Neural cell (in vitro differentiated cells): ENCODE measurements around the gene ARHGEF16. TPM values are rescaled to one million over a fixed set of nuclear protein-coding genes. Genes with fewer than 3 reads are reported as not detected.

Experiments used
- H2AFZ ChIP-seq: fragments of 200-600, 300-800 bp; sonication (generic), shearing (Covaris generic); 2 replicates; pipeline ENCODE4 v1.6.0; 2014; ENCODE audit warnings: low read depth, mild to moderate bottlenecking, antibody characterized with exemption, low read length, moderate library complexity
- H3F3A ChIP-seq: fragments of 200-600 bp; shearing (Covaris generic); 2 replicates; pipeline ENCODE4 v1.6.1; 2016; ENCODE audit warnings: mild to moderate bottlenecking, moderate library complexity, mixed read lengths, antibody characterized with exemption, low read length; ENCODE audit not compliant: insufficient read depth, poor library complexity, severe bottlenecking
- H3K27ac ChIP-seq: fragments of 200-600, 300-800 bp; sonication (generic), shearing (Covaris generic); 2 replicates; pipeline ENCODE4 v1.5.1; 2014; ENCODE audit warnings: mild to moderate bottlenecking, low read length, moderate library complexity
- H3K27me3 ChIP-seq: fragments of 300-800, 200-600 bp; sonication (generic), shearing (Covaris generic); 2 replicates; pipeline ENCODE4 v1.6.0; 2014; ENCODE audit warnings: mild to moderate bottlenecking, low read depth, low read length, moderate library complexity; ENCODE audit not compliant: insufficient read depth
- H3K36me3 ChIP-seq: fragments of 300-800, 200-600 bp; sonication (generic), shearing (Covaris generic); 2 replicates; pipeline ENCODE4 v1.5.1; 2014; ENCODE audit warnings: mild to moderate bottlenecking, antibody characterized with exemption, low read length, moderate library complexity; ENCODE audit not compliant: insufficient read depth
- H3K4me2 ChIP-seq: fragments of 300-800, 200-600 bp; sonication (generic), shearing (Covaris generic); 2 replicates; pipeline ENCODE4 v1.6.0; 2014; ENCODE audit warnings: mild to moderate bottlenecking, low read length
- H3K4me3 ChIP-seq: fragments of 300-800, 200-600 bp; sonication (generic), shearing (Covaris generic); 2 replicates; pipeline ENCODE4 v1.5.1; 2014; ENCODE audit warnings: mild to moderate bottlenecking, low read length, moderate library complexity
- H3K79me2 ChIP-seq: fragments of 200-600 bp; shearing (Covaris generic); replicated peaks from 2 replicates; pipeline ENCODE4 v1.6.0; 2014; ENCODE audit warnings: mild to moderate bottlenecking, low read length, moderate library complexity; ENCODE audit not compliant: insufficient read depth
- H3K9ac ChIP-seq: fragments of 300-800, 200-600 bp; sonication (generic), shearing (Covaris generic); 2 replicates; pipeline ENCODE4 v1.6.1; 2016; ENCODE audit warnings: mild to moderate bottlenecking, low read length, mixed read lengths
- H3K9me2 ChIP-seq: fragments of 200-600 bp; shearing (Covaris generic); 2 replicates; pipeline ENCODE4 v1.6.1; 2016; ENCODE audit warnings: mild to moderate bottlenecking, low read length, mixed read lengths; ENCODE audit not compliant: insufficient read depth
- H3K9me3 ChIP-seq: fragments of 200-600, 300-800 bp; sonication (generic), shearing (Covaris generic); 2 replicates; pipeline ENCODE4 v1.6.1; 2016; ENCODE audit warnings: mild to moderate bottlenecking, mixed run types, low read length, moderate library complexity, mixed read lengths
- H4K20me1 ChIP-seq: fragments of 200-600 bp; shearing (Covaris generic); 2 replicates; pipeline ENCODE4 v1.6.1; 2016; ENCODE audit warnings: mild to moderate bottlenecking, mixed run types; ENCODE audit not compliant: insufficient read depth
- CTCF ChIP-seq: fragments of 450-650 bp; IDR thresholded peaks from 2 replicates; pipeline ENCODE4 v1.5.1; 2014; ENCODE audit warnings: antibody characterized with exemption, mild to moderate bottlenecking, moderate library complexity; ENCODE audit not compliant: poor library complexity, severe bottlenecking
- EP300 ChIP-seq: fragments of 450-650 bp; conservative IDR thresholded peaks from 2 replicates; pipeline ENCODE4 v1.6.1; 2014; ENCODE audit warnings: antibody characterized with exemption, mild to moderate bottlenecking, moderate library complexity; ENCODE audit not compliant: poor library complexity, severe bottlenecking
- EZH2 ChIP-seq: fragments of 200-600, 300-800 bp; shearing (Covaris generic), sonication (generic); IDR thresholded peaks from 2 replicates; pipeline ENCODE4 v1.6.1; 2014; ENCODE audit warnings: antibody characterized with exemption, low read length, borderline replicate concordance, mild to moderate bottlenecking; ENCODE audit not compliant: insufficient read depth, poor library complexity, severe bottlenecking
- MXI1 ChIP-seq: fragments of 450-650 bp; conservative IDR thresholded peaks from 2 replicates; pipeline ENCODE4 v1.6.1; 2014; ENCODE audit warnings: antibody characterized with exemption, mild to moderate bottlenecking; ENCODE audit not compliant: poor library complexity, severe bottlenecking
- POLR2AphosphoS5 ChIP-seq: IDR thresholded peaks from 2 replicates; pipeline ENCODE4 v1.6.1; 2012
- RAD21 ChIP-seq: fragments of 450-650 bp; conservative IDR thresholded peaks from 2 replicates; pipeline ENCODE4 v1.6.1; 2014; ENCODE audit warnings: antibody characterized with exemption, mild to moderate bottlenecking, moderate library complexity
- SMC3 ChIP-seq: fragments of 450-650 bp; conservative IDR thresholded peaks from 2 replicates; pipeline ENCODE4 v1.6.1; 2014; ENCODE audit warnings: antibody characterized with exemption, mild to moderate bottlenecking, moderate library complexity; ENCODE audit not compliant: poor library complexity
- TAF1 ChIP-seq: IDR thresholded peaks from 2 replicates; pipeline ENCODE4 v1.6.1; 2012; ENCODE audit warnings: low read depth
- polyA plus RNA-seq: library from polyadenylated mRNA; depleted of rRNA; stranded (reverse); fragments of >200 nt; gene quantifications from 2 replicates; pipeline ENCODE4 v1.2.3, GENCODE V29; 2014
- TF ChIP-seq, protein P1 (sequence below): IDR thresholded peaks from 2 replicates; pipeline ENCODE4 v1.6.1; 2012; ENCODE audit warnings: borderline replicate concordance

Gene ARHGEF16
- polyA plus RNA-seq, 1 donor from 2014 or later, result 0.64 TPM

DNA sequence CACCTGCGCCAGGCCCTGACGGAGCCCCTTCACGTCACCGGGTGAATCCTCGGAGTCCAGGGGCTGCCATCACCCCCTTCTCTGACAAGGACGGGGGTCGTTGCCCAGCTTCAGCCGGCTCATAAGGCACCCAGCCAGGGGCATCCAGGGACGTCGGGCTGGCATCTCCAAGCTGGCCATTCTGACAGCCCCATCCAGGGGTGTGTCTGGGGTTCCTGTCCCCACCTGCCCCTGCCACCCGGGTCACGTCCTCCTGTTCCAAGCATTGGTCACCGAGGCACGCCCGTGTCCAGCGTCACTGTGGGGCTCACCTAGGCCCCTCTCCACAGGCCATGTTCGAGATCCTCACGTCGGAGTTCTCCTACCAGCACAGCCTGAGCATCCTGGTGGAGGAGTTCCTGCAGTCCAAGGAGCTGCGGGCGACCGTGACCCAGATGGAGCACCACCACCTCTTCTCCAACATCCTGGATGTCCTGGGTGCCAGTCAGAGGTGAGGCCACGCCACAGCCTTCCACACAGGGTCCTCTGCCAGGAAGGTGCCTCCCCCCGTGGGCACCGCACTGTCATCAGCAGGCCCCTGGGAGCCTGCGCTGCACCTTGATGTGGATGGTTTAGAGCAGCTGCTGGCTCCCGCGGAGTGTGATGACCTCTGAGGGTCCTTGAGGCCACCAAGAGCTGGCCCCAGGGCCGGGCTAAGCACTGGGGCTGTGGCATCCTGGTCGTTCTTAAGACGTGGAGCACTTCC lies 14.8 kb downstream of the ARHGEF16 start:
- H3K9me2 ChIP-seq, result no peaks in the 10 kb centered on the region
- H3K9me3 ChIP-seq, result no peaks in the 10 kb centered on the region
- no peaks in the 10 kb centered on the region for H3F3A ChIP-seq
- H3K36me3 ChIP-seq, result no peaks in the 10 kb centered on the region
- H2AFZ ChIP-seq, result no peak overlapping the region
- H3K4me3 ChIP-seq, result no peak overlapping the region
- H4K20me1 ChIP-seq, result no peaks in the 10 kb centered on the region
- TF ChIP-seq TAF1 (no peak), CTCF (no peak), SMC3 (no peak), EP300 (no peak), EZH2 (no peak), RAD21 (no peak), POLR2AphosphoS5 (no peak), MXI1 (no peak)
- TF ChIP-seq, protein P1, sequence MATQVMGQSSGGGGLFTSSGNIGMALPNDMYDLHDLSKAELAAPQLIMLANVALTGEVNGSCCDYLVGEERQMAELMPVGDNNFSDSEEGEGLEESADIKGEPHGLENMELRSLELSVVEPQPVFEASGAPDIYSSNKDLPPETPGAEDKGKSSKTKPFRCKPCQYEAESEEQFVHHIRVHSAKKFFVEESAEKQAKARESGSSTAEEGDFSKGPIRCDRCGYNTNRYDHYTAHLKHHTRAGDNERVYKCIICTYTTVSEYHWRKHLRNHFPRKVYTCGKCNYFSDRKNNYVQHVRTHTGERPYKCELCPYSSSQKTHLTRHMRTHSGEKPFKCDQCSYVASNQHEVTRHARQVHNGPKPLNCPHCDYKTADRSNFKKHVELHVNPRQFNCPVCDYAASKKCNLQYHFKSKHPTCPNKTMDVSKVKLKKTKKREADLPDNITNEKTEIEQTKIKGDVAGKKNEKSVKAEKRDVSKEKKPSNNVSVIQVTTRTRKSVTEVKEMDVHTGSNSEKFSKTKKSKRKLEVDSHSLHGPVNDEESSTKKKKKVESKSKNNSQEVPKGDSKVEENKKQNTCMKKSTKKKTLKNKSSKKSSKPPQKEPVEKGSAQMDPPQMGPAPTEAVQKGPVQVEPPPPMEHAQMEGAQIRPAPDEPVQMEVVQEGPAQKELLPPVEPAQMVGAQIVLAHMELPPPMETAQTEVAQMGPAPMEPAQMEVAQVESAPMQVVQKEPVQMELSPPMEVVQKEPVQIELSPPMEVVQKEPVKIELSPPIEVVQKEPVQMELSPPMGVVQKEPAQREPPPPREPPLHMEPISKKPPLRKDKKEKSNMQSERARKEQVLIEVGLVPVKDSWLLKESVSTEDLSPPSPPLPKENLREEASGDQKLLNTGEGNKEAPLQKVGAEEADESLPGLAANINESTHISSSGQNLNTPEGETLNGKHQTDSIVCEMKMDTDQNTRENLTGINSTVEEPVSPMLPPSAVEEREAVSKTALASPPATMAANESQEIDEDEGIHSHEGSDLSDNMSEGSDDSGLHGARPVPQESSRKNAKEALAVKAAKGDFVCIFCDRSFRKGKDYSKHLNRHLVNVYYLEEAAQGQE, result no peak
- H3K4me2 ChIP-seq, result no peak overlapping the region
- no peaks in the 10 kb centered on the region for H3K79me2 ChIP-seq
- no peak overlapping the region for H3K9ac ChIP-seq
- H3K27me3 ChIP-seq, result no peaks in the 10 kb centered on the region
- H3K27ac ChIP-seq, result no peak overlapping the region

- Histone ChIP-seq H3F3A (no peaks in the 10 kb centered on the region), H3K4me2 (no peak overlapping the region), H3K27me3 (no peaks in the 10 kb centered on the region)
Observed at GRCh38 chr1:3469849-3470649, 15.6 kb downstream of the ARHGEF16 start.

More at GRCh38 chr1:3469849-3470649, 15.6 kb downstream of the ARHGEF16 start:
- Histone ChIP-seq H3K27ac (no peak overlapping the region), H3K79me2 (no peaks in the 10 kb centered on the region), H3K9me2 (no peaks in the 10 kb centered on the region), H2AFZ (no peak overlapping the region), H3K4me3 (no peak overlapping the region), H3K36me3 (no peaks in the 10 kb centered on the region), H3K9me3 (no peaks in the 10 kb centered on the region), H3K9ac (no peak overlapping the region), H4K20me1 (no peaks in the 10 kb centered on the region)
- no peak for TF ChIP-seq SMC3
- TF ChIP-seq POLR2AphosphoS5, result no peak
- TF ChIP-seq MXI1, result no peak
- TF ChIP-seq RAD21, result no peak
- TF ChIP-seq, protein P1, result no peak
